K562 (cell line): Measurements from ENCODE around the gene UBE2H. TPM values are rescaled to one million over a fixed set of nuclear protein-coding genes. Genes with fewer than 3 reads are reported as not detected.

ENCODE experiments used
- HINFP ChIP-seq: fragments of 450-650 bp; conservative IDR thresholded peaks from 2 replicates; pipeline ENCODE4 v1.6.1; 2016; ENCODE audit warnings: missing genetic modification characterization, low read depth, mild to moderate bottlenecking, control low read depth, missing compliant biosample characterization
- MAFK ChIP-seq: IDR thresholded peaks from 2 replicates; pipeline ENCODE4 v1.6.1; 2011; ENCODE audit warnings: low read length, improper control_type of control experiment
- NCOR1 ChIP-seq: fragments of 450-650 bp; IDR thresholded peaks from 2 replicates; pipeline ENCODE4 v1.6.1; 2016; ENCODE audit warnings: mild to moderate bottlenecking, moderate library complexity
- POLR2G ChIP-seq: fragments of 200-400 bp; formaldehyde crosslinking; IDR thresholded peaks from 2 replicates; pipeline ENCODE4 v1.6.1; 2017; ENCODE audit warnings: low read depth, mild to moderate bottlenecking, antibody characterized with exemption, low read length, moderate library complexity
- PREB ChIP-seq: sonication (generic); formaldehyde crosslinking; IDR thresholded peaks from 2 replicates; pipeline ENCODE4 v1.8.1; 2023; ENCODE audit warnings: mild to moderate bottlenecking, missing genetic modification reagents
- SIN3A ChIP-seq, 2 experiments: fragments of 150-350 bp in 1 of 2; IDR thresholded peaks; 2 replicates each; pipeline ENCODE4 v1.6.1; 2011 to 2016; ENCODE audit warnings: borderline replicate concordance in 2 of 2, low read depth in 2 of 2, low read length in 2 of 2, mild to moderate bottlenecking in 2 of 2, moderate library complexity in 2 of 2; ENCODE audit not compliant: control insufficient read depth in 1 of 2
- SMAD4 ChIP-seq: fragments of 250-450 bp; sonication (Bioruptor Pico); conservative IDR thresholded peaks from 2 replicates; pipeline ENCODE4 v1.8.0; 2021; ENCODE audit warnings: inconsistent platforms, mild to moderate bottlenecking, moderate library complexity
- SNRNP70 ChIP-seq: fragments of 200-400 bp; formaldehyde crosslinking; optimal IDR thresholded peaks from 2 replicates; pipeline ENCODE3; 2017; ENCODE audit warnings: low read depth, low read length
- SRSF7 ChIP-seq: fragments of 200-400 bp; formaldehyde crosslinking; optimal IDR thresholded peaks from 2 replicates; pipeline ENCODE3; 2017; ENCODE audit warnings: mild to moderate bottlenecking, low read depth, low read length
- TAF7 ChIP-seq: fragments of 450-650 bp; IDR thresholded peaks from 2 replicates; pipeline ENCODE4 v1.6.1; 2016; ENCODE audit warnings: missing genetic modification characterization, missing compliant biosample characterization
- TSC22D4 ChIP-seq: fragments of 450-650 bp; IDR thresholded peaks from 2 replicates; pipeline ENCODE4 v1.6.1; 2016; ENCODE audit warnings: missing genetic modification characterization, missing biosample characterization, control low read depth
- ZBTB8A ChIP-seq: fragments of 450-650 bp; IDR thresholded peaks from 2 replicates; pipeline ENCODE4 v1.6.1; 2018; ENCODE audit warnings: mild to moderate bottlenecking, moderate library complexity; ENCODE audit not compliant: partially characterized antibody
- ZNF277 ChIP-seq: fragments of 250-450 bp; sonication (Bioruptor Pico); IDR thresholded peaks from 2 replicates; pipeline ENCODE4 v1.8.0; 2022; ENCODE audit warnings: inconsistent platforms, mild to moderate bottlenecking, moderate library complexity, borderline replicate concordance
- ZNF41 ChIP-seq: fragments of 250-450 bp; sonication (Bioruptor Pico); conservative IDR thresholded peaks from 2 replicates; pipeline ENCODE4 v1.4.0; 2020; ENCODE audit warnings: mild to moderate bottlenecking
- ZNF699 ChIP-seq: fragments of 250-450 bp; sonication (Bioruptor Pico); IDR thresholded peaks from 2 replicates; pipeline ENCODE4 v1.8.0; 2021; ENCODE audit warnings: mild to moderate bottlenecking, moderate library complexity; ENCODE audit not compliant: insufficient replicate concordance
- polyA plus RNA-seq, 8 experiments: library from polyadenylated mRNA; depleted of rRNA in 4 of 8; stranded (reverse) in 5 of 8; unstranded in 3 of 8; fragments of >200 nt; fragmentation: Nextera tagmentation in 2 of 8; fragmentation: Illumina TruSeq in 1 of 8; extraction: Ambion mirVana in 2 of 8; extraction: Trizol in 1 of 8; gene quantifications; 2 replicates each; pipeline versions ENCODE4 v1.2.1 to v1.2.3, GENCODE V29; 2011 to 2014; ENCODE audit warnings: inconsistent platforms in 1 of 8, missing spikeins in 1 of 8
- total RNA-seq, 7 experiments: library from RNA; depleted of rRNA in 6 of 7; stranded (reverse); fragments of >200 nt in 6 of 7; fragmentation: Illumina TruSeq in 2 of 7; extraction: Trizol in 2 of 7; gene quantifications; 2 replicates each; pipeline versions ENCODE4 v1.2.1 to v1.2.3, GENCODE V29; 2011 to 2021; ENCODE audit warnings: low replicate concordance in 1 of 7
- TF ChIP-seq, protein P1 (sequence below): fragments of 250-450 bp; sonication (Bioruptor Pico); IDR thresholded peaks from 2 replicates; pipeline ENCODE4 v1.5.0; 2021
- TF ChIP-seq, protein P2 (sequence below), 2 experiments: fragments of 450-650 bp in 1 of 2; sonication (generic) in 1 of 2; formaldehyde crosslinking in 1 of 2; IDR thresholded peaks in 1 of 2; conservative IDR thresholded peaks in 1 of 2; 2 replicates each; pipeline versions ENCODE4 v1.6.1 to v1.8.1; 2016 to 2023; ENCODE audit warnings: mild to moderate bottlenecking in 2 of 2, moderate library complexity in 2 of 2, inconsistent platforms in 1 of 2, missing genetic modification reagents in 1 of 2
- TF ChIP-seq, protein P3 (sequence below): sonication (generic); formaldehyde crosslinking; IDR thresholded peaks from 2 replicates; pipeline ENCODE4 v1.8.0; 2022; ENCODE audit warnings: mild to moderate bottlenecking, missing genetic modification reagents

The UBE2H gene
- total and polyA plus RNA-seq, 9 of the 15 experiments (the other 6 are each of a cell fraction or from before 2014, with no cell fraction given): 6.3 to 33.0 (median 13.3) TPM

- TF ChIP-seq, protein P1, sequence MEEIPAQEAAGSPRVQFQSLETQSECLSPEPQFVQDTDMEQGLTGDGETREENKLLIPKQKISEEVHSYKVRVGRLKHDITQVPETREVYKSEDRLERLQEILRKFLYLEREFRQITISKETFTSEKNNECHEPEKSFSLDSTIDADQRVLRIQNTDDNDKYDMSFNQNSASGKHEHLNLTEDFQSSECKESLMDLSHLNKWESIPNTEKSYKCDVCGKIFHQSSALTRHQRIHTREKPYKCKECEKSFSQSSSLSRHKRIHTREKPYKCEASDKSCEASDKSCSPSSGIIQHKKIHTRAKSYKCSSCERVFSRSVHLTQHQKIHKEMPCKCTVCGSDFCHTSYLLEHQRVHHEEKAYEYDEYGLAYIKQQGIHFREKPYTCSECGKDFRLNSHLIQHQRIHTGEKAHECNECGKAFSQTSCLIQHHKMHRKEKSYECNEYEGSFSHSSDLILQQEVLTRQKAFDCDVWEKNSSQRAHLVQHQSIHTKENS (CRISPR knock-in tag): no peak
- TF ChIP-seq, protein P2, sequence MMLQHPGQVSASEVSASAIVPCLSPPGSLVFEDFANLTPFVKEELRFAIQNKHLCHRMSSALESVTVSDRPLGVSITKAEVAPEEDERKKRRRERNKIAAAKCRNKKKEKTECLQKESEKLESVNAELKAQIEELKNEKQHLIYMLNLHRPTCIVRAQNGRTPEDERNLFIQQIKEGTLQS (IDR thresholded peaks at IDR 0.05): peak; percentile 100
- TF ChIP-seq, protein P2 (CRISPR knock-in tag; conservative IDR thresholded peaks at IDR 0.05): peak; percentile 95
- no peak for TF ChIP-seq TSC22D4
- TF ChIP-seq SIN3A (IDR thresholded peaks at IDR 0.05; ENCODE audit: borderline replicate concordance in 2 of 2, control insufficient read depth in 1 of 2, low read depth in 2 of 2, low read length in 2 of 2): peak in 1 of 2 experiments; percentile 27; a peak in 2 of 4 replicates
- peak; percentile 66; the same call in 1 of the 2 replicates for TF ChIP-seq NCOR1
- TF ChIP-seq SRSF7: no peak
- TF ChIP-seq HINFP (tag): no peak
- 0 out of 2 replicates have a peak, but pooled peaks have one; percentile 1 for TF ChIP-seq MAFK
- TF ChIP-seq ZBTB8A: no peak
- TF ChIP-seq POLR2G: peak; percentile 94
- TF ChIP-seq SMAD4 (CRISPR knock-in tag): peak; percentile 98
- TF ChIP-seq ZNF41 (CRISPR knock-in tag): 0 out of 2 replicates have a peak, but pooled peaks have one; percentile 3
- TF ChIP-seq ZNF699: no peak
- TF ChIP-seq TAF7 (tag): no peak
- TF ChIP-seq ZNF277 (CRISPR knock-in tag): no peak
- TF ChIP-seq, protein P3, sequence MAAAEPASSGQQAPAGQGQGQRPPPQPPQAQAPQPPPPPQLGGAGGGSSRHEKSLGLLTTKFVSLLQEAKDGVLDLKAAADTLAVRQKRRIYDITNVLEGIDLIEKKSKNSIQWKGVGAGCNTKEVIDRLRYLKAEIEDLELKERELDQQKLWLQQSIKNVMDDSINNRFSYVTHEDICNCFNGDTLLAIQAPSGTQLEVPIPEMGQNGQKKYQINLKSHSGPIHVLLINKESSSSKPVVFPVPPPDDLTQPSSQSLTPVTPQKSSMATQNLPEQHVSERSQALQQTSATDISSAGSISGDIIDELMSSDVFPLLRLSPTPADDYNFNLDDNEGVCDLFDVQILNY: no peak
- TF ChIP-seq SNRNP70: no peak
- TF ChIP-seq PREB (CRISPR knock-in tag): no peak
Observed at GRCh38 chr7:129952653-129953560, at the start of gene UBE2H (continued).
